Activated T-cell treated with anti-CD3 and anti-CD28 coated beads, Interleukin-2, amount 50 U/mL, for 1 hour (primary cell): ENCODE results near the gene CHMP4A.
A peak's percentile ranks its signal among the peaks of the same experiment; 100 is the strongest.

ENCODE experiments used
- DNase-seq: peaks from one replicate; pipeline ENCODE4 v3.0.0-alpha.2; 2020

CHMP4A gene, protein sequence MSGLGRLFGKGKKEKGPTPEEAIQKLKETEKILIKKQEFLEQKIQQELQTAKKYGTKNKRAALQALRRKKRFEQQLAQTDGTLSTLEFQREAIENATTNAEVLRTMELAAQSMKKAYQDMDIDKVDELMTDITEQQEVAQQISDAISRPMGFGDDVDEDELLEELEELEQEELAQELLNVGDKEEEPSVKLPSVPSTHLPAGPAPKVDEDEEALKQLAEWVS

GRCh38 chr14:24212924-24213865, at the start of gene CHMP4A:
CHMP4A (minus strand) TSS chr14:24213488; CDS start chr14:24213439, 49 bp downstream.
- peak; percentile 91 for DNase-seq

GRCh38 chr14:24261969-24262327, 48.7 kb upstream of the CHMP4A start:
- DNase-seq: no peak

GRCh38 chr14:24261256-24261968, 48.1 kb upstream of the CHMP4A start:
- no peak for DNase-seq

DNA sequence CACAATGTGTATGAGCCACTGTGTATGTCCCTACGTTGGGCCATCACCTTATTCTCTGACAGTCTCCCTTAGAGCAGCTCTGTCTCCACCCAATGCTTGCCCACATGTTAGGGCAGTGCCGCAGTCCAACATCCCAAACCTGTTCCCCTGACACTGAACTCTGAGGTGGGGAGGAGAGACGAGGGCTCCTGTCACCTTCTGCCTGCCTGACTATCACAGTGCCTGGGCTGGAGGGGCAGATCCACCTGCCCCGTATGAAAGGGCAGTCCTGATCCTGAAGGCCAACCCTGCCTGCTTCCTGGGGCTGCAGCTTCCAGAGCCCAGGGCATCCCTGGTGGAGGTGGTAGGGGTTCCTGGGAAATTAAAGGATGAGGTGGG, 47.5 kb upstream of the CHMP4A start:
- DNase-seq: no peak

- DNase-seq: no peak
Observed at GRCh38 chr14:24260026-24260779, 46.9 kb upstream of the CHMP4A start.

- DNase-seq: no peak
Observed at GRCh38 chr14:24259282-24260025, 46.2 kb upstream of the CHMP4A start.

DNA sequence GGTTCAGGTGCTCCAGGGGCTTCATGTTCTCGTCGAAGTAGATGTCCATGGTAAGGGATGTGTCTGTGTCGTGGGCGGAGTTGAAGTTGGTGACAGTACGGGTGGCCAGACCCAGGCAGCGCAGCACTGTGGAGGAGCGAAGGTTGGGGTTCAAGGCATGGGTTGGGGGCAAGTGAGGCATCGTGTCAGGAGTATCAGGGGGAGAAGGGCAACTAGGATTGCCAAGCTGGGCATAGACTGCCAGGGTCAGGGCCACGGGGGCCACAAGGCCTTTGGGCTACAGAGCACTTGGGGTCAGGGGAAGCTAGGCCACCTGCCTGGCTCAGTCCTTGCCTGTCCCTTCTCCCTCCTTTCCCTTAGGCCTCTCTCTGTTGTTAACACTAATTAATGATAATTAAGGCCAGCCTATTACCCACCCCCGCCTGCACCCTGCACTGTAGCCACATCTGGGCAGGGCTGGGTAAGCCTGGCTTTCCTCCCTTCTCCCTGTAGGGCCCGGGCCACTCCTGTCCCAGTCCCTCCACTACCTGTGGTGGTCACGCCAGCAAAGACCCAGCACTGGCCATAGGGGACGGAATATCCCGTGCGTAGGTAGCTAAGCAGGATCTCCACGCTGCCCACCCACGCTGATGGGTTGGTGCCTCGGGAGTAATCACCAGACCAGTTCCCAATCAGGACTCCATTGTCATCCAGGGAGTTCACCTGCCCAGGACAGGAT, 45.4 kb upstream of the CHMP4A start:
- DNase-seq: no peak

DNA sequence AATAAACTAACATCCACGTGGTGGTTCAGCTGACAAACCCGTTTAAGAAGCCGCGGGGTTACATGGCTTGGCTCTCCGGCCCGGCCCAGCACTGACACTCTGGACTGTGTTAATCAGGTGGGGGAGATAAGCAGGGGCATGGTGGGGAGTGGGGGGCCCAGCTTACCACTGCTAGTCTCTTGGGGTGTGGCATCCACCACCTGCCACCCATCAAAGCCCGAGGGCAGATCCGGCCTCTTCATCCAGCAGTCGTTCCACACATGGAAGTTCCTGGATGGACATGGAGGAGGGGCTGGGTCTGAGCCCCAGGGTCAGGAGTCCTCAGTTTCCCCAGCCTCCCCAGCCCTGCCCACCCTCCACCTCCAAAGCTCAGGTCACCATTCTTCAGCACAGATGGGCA, 44.8 kb upstream of the CHMP4A start:
- DNase-seq: no peak

DNA sequence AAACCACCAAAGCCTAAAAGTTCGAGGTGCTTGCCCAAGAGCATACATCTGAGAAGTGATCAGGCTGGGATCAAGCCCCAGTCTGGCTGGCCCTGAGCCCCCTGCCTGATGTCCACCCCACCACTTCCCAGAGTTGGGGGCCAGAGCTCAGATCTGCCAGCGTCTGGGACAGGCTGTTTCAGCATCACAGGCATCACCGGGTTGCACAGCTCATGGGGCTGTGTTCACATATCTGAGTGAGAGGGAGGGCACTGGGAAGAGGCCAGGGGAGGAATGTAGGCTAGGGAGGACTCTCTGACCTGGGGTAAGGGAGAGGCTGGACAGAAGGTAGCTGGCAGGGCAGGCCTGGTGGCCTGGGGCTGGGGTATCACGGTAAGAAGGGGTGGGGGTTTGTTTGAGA, 43.7 kb upstream of the CHMP4A start:
- DNase-seq: no peak

GRCh38 chr14:24255931-24256711, 42.8 kb upstream of the CHMP4A start:
- DNase-seq: no peak

GRCh38 chr14:24255438-24255837, 42.1 kb upstream of the CHMP4A start:
- DNase-seq: no peak

DNA sequence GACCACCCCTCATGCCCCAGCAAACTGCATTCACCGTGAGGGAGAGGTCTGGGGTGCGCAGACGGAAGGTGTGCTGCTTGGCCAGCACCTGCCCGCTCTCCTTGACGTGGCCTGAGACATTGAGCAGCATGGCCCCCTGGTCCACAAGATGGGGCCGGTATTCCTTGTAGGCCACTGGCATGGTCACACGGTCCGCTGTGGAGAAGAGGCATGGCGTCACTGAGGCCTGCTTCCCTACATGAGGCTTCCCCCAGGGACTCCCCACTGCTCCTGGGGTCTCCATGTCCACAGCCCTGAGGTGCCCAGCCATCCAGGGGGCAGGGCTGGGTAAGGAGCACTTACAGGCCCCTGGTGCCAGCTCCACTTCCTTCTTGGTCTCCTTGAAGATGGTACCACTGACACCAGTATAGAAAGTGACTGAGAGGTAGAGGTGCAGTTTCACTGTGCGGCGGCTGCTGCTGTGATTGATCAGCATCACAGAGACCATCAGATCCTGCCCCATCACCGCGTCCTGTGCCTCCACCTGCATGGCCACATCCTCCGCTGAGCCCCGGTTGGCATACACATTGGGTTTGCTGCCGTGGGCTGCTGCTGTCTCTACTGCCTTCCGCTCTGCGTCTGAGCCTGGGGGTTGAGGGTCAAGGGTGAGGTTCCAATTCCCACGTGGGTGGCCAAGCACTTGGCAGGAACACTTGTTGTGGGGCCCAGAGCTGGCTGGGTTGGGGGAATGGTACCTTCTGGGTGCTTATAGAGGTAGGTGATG, 41.5 kb upstream of the CHMP4A start:
- DNase-seq: no peak

DNA sequence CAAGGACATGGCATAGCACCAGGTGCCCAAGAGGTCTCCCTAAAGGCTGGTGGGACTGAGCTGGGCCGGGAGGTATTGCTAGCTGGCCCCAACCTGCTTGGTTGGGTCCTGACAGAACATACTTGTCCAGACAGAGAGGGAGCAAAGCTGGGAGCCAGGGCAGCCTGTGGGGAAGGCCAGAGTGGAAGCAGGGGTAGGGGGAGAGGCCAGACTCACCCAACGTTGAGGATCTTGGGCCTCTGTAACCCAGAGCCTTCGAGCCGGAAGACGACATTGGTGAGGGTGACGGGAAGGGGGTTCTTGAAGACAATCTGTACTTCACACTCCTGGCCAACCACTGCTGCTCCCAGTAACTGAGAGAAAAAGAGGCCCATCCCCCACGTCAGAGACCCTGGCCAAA, 40.6 kb upstream of the CHMP4A start:
- DNase-seq: no peak

DNA sequence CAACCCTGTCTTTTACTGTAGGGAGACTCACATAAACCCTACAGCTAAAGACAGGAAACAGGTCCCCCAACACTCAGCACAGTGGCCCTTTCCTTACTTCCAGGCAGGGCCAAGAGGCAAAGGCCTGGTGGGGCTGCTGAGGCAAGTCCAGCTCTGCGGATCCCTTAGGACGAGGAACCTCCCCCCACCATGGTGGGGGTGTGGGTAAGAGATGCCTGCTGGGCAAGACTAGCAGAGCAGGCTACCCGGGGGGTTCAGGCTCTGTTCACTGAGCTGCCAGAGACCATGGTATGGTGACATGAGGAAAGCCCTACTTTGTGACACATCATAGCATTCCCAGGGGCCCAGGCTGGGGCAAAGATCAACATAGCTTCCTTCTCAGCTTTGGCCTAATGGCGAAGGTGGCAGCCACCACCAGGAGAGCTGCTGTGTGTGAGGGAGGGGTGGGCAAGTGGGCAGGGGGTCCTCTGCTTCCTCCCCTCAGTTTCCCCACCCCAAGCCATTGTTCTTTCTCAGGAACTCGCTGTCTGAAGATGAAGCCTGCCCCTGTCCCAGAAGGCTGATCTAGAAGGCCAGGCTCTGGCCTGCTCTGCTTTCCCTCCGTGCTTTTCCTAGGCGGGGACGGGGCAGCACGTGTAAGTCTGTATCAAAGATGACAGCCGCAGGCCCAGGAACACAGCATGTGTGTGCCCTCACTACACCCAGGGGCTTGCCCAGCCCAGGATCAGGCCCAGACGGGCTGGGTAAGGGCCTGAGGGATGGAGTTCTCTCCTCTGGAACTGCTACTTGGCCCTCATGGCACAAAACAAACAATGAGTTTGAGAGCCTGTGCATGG, 39.2 kb upstream of the CHMP4A start:
- DNase-seq: no peak

- DNase-seq: no peak
Observed at GRCh38 chr14:24251880-24252288, 38.6 kb upstream of the CHMP4A start.

GRCh38 chr14:24250354-24250753, 37.1 kb upstream of the CHMP4A start:
- no peak for DNase-seq

DNA sequence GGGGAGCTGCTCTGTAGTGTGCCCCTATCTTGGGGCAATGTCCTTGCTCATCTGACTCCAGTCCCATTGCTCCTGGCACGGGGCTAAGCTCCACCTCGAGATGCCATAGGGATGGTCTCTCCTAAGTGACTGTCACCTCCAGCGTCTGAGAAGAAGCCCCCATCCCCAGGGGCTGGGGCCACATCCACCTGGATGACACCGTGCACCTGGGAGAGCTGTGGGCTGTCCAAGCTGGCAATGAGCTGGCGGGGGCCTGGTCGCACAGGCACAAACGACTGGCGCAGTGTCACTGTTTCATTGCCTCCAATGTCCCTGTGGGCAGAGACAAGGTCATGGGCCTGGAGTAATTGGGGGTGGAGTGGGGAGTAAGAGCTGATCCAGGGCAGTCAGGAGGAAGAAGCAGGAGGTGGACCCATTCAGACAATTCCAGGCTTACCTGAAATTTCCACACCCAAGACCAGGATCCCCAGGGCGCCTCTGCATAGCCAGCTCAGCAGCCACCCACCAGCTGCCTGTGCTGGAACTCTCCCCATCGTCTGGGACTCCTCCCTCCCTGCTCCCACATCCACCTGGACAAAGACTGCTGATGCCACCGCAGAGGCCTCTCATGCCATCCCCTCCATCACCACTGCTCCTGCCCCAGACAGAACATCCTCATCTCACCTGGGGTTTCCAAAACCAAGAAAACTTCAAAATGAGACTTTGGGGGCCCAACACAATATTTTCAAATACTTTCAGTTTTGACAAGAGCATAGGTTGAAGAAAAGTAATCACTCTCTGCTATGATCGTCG, 36.1 kb upstream of the CHMP4A start:
- DNase-seq: no peak

DNA sequence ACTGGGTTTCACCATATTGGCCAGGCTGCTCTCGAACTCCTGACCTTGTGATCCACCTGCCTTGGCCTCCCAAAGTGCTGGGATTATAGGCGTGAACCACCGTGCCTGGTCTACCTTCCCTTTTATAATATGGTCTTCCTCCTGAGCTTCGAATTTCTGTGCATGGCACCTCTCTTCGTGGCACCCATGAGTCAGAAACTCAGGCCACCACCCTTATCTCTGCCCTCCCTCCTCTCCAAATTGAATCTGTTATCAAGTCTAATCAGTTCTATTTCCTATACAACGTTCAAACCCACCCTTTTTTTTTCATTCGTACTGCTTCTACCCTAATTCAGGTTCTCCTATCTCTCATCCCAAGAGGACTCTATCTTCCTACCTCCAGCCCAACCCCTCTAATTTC, 34.1 kb upstream of the CHMP4A start:
- DNase-seq: no peak
